ENCODE data around the gene R3HDM2. TPM values are rescaled to one million over a fixed set of nuclear protein-coding genes. Genes with fewer than 3 reads are reported as not detected.

Gene R3HDM2
- total and polyA plus RNA-seq, 2 of the 13 experiments (the other 11 are each of a cell fraction or from before 2014, with no cell fraction given) = 11.1 to 23.5 TPM

DNA sequence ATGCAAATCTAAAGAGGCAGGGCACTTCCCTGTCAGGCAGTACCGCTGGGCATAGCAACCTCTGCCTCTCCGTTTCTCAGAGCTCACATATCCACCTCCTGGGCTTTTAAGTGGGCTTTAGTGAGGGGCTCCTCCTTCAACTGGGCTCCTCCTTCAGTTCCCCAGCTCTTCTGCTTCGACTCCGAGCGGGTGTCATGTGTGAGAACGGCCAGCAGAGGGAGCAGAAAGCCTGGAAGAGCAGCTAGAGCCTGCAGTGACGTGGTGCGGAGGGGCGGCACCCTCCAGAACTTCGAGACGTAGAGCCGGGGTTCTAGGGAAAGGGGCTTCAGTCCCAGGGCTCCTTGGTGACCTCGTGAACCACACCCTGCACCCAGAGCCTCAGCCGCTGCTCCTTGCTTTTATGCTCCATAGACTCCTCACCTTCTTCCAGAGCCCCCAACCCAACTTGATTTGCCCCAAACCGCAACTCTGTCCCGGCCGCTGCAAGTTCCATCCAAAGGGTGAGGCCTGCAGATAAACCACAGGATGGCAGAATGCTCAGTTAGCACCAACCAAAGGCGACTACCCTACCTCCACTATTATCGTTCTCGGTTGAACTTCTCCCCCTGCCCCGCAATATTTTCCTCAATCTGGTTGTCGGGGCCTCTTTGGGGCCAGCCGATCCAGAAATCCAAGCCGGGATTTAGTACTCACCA is 28.4 kb upstream of the R3HDM2 start (continued):
- TF ChIP-seq ATAD3A (CRISPR knock-in tag; IDR thresholded peaks at IDR 0.05) = no peak
- TF ChIP-seq RFX3 (CRISPR knock-in tag; IDR thresholded peaks at IDR 0.05) = no peak
- TF ChIP-seq SNRNP70 (IDR thresholded peaks at IDR 0.05; ENCODE audit: low read depth, low read length) = no peak
- no peak for TF ChIP-seq SALL1 (CRISPR knock-in tag; IDR thresholded peaks at IDR 0.05)
- TF ChIP-seq, protein P1, sequence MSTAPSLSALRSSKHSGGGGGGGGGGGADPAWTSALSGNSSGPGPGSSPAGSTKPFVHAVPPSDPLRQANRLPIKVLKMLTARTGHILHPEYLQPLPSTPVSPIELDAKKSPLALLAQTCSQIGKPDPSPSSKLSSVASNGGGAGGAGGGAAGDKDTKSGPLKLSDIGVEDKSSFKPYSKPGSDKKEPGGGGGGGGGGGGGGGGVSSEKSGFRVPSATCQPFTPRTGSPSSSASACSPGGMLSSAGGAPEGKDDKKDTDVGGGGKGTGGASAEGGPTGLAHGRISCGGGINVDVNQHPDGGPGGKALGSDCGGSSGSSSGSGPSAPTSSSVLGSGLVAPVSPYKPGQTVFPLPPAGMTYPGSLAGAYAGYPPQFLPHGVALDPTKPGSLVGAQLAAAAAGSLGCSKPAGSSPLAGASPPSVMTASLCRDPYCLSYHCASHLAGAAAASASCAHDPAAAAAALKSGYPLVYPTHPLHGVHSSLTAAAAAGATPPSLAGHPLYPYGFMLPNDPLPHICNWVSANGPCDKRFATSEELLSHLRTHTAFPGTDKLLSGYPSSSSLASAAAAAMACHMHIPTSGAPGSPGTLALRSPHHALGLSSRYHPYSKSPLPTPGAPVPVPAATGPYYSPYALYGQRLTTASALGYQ (CRISPR knock-in tag; IDR thresholded peaks at IDR 0.05) = no peak
- no peak for TF ChIP-seq ZC3H4 (CRISPR knock-in tag; IDR thresholded peaks at IDR 0.05; ENCODE audit: borderline replicate concordance)
- no peak for TF ChIP-seq TP53 (CRISPR knock-in tag; conservative IDR thresholded peaks at IDR 0.05)
- no peak for TF ChIP-seq FLYWCH1 (CRISPR knock-in tag; IDR thresholded peaks at IDR 0.05)
- no peak for TF ChIP-seq ZNF879 (CRISPR knock-in tag; IDR thresholded peaks at IDR 0.05)
- TF ChIP-seq PPARG (CRISPR knock-in tag; conservative IDR thresholded peaks at IDR 0.05) = no peak
- TF ChIP-seq, protein P2, sequence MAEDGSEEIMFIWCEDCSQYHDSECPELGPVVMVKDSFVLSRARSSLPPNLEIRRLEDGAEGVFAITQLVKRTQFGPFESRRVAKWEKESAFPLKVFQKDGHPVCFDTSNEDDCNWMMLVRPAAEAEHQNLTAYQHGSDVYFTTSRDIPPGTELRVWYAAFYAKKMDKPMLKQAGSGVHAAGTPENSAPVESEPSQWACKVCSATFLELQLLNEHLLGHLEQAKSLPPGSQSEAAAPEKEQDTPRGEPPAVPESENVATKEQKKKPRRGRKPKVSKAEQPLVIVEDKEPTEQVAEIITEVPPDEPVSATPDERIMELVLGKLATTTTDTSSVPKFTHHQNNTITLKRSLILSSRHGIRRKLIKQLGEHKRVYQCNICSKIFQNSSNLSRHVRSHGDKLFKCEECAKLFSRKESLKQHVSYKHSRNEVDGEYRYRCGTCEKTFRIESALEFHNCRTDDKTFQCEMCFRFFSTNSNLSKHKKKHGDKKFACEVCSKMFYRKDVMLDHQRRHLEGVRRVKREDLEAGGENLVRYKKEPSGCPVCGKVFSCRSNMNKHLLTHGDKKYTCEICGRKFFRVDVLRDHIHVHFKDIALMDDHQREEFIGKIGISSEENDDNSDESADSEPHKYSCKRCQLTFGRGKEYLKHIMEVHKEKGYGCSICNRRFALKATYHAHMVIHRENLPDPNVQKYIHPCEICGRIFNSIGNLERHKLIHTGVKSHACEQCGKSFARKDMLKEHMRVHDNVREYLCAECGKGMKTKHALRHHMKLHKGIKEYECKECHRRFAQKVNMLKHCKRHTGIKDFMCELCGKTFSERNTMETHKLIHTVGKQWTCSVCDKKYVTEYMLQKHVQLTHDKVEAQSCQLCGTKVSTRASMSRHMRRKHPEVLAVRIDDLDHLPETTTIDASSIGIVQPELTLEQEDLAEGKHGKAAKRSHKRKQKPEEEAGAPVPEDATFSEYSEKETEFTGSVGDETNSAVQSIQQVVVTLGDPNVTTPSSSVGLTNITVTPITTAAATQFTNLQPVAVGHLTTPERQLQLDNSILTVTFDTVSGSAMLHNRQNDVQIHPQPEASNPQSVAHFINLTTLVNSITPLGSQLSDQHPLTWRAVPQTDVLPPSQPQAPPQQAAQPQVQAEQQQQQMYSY (CRISPR knock-in tag; IDR thresholded peaks at IDR 0.05) = peak; percentile 98
- no peak for TF ChIP-seq SUZ12 (IDR thresholded peaks at IDR 0.05; ENCODE audit: low read depth, low read length)
- no peak for TF ChIP-seq CCDC6 (CRISPR knock-in tag; IDR thresholded peaks at IDR 0.05)
- TF ChIP-seq ZNF354B (CRISPR knock-in tag; IDR thresholded peaks at IDR 0.05) = no peak
- no peak for TF ChIP-seq ZNF557 (CRISPR knock-in tag; IDR thresholded peaks at IDR 0.05)
- TF ChIP-seq, protein P3, sequence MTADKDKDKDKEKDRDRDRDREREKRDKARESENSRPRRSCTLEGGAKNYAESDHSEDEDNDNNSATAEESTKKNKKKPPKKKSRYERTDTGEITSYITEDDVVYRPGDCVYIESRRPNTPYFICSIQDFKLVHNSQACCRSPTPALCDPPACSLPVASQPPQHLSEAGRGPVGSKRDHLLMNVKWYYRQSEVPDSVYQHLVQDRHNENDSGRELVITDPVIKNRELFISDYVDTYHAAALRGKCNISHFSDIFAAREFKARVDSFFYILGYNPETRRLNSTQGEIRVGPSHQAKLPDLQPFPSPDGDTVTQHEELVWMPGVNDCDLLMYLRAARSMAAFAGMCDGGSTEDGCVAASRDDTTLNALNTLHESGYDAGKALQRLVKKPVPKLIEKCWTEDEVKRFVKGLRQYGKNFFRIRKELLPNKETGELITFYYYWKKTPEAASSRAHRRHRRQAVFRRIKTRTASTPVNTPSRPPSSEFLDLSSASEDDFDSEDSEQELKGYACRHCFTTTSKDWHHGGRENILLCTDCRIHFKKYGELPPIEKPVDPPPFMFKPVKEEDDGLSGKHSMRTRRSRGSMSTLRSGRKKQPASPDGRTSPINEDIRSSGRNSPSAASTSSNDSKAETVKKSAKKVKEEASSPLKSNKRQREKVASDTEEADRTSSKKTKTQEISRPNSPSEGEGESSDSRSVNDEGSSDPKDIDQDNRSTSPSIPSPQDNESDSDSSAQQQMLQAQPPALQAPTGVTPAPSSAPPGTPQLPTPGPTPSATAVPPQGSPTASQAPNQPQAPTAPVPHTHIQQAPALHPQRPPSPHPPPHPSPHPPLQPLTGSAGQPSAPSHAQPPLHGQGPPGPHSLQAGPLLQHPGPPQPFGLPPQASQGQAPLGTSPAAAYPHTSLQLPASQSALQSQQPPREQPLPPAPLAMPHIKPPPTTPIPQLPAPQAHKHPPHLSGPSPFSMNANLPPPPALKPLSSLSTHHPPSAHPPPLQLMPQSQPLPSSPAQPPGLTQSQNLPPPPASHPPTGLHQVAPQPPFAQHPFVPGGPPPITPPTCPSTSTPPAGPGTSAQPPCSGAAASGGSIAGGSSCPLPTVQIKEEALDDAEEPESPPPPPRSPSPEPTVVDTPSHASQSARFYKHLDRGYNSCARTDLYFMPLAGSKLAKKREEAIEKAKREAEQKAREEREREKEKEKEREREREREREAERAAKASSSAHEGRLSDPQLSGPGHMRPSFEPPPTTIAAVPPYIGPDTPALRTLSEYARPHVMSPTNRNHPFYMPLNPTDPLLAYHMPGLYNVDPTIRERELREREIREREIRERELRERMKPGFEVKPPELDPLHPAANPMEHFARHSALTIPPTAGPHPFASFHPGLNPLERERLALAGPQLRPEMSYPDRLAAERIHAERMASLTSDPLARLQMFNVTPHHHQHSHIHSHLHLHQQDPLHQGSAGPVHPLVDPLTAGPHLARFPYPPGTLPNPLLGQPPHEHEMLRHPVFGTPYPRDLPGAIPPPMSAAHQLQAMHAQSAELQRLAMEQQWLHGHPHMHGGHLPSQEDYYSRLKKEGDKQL (CRISPR knock-in tag; IDR thresholded peaks at IDR 0.05; ENCODE audit: low read depth) = no peak
- TF ChIP-seq JUND (CRISPR knock-in tag; IDR thresholded peaks at IDR 0.05) = no peak
- TF ChIP-seq FOXJ3 (CRISPR knock-in tag; IDR thresholded peaks at IDR 0.05; ENCODE audit: borderline replicate concordance) = no peak
- TF ChIP-seq ZNF644 (CRISPR knock-in tag; IDR thresholded peaks at IDR 0.05; ENCODE audit: low read depth) = no peak
- TF ChIP-seq TARDBP (CRISPR knock-in tag; IDR thresholded peaks at IDR 0.05) = peak; percentile 71; the same call in 1 of the 2 replicates
- no peak for TF ChIP-seq KLF6 (CRISPR knock-in tag; IDR thresholded peaks at IDR 0.05)
- TF ChIP-seq ZNF143 (CRISPR knock-in tag; IDR thresholded peaks at IDR 0.05) = no peak
